B cell (primary cell): ENCODE results near the gene MRPL23. TPM values are rescaled to one million over a fixed set of nuclear protein-coding genes. Genes with fewer than 3 reads are reported as not detected.

Experiments used
- ATAC-seq: fragments of 200-7000 bp; cut with Tn5 transposase; one replicate; pipeline ENCODE4 v1.10.0; 2021; ENCODE audit warnings: low read depth, mild to moderate bottlenecking, moderate number of reproducible peaks, moderate library complexity
- CTCF ChIA-PET: fragments of 350-600 bp; sonication (Branson Sonifier 250); formaldehyde crosslinking; loops from one replicate; lab custom pipeline; 2021; ENCODE audit warnings: antibody characterized with exemption, inconsistent platforms; lab: Charles Lee
- POLR2A ChIA-PET: fragments of 350-600 bp; sonication (Branson Sonifier 250); formaldehyde crosslinking; loops from one replicate; lab custom pipeline; 2021; ENCODE audit warnings: antibody characterized with exemption; lab: Charles Lee
- DNase-seq: peaks from one replicate; pipeline ENCODE4 v3.0.0; 2013
- H2AFZ ChIP-seq: 2 replicates; pipeline ENCODE4 v1.6.1; 2012; ENCODE audit warnings: mild to moderate bottlenecking, low read depth, low read length; ENCODE audit not compliant: insufficient read depth, poor library complexity, severe bottlenecking
- H3K27ac ChIP-seq, 2 donors: 1 replicate in 1 of 2; 2 replicates in 1 of 2; pipeline ENCODE4 v1.5.1; 2012 to 2013; ENCODE audit warnings: low read length in 2 of 2, mild to moderate bottlenecking in 2 of 2, moderate library complexity in 1 of 2
- H3K27me3 ChIP-seq, 4 experiments: fragments of 200-600 bp in 1 of 4; sonication (generic) in 1 of 4; replicated peaks in 1 of 4; 1 replicate in 2 of 4; 2 replicates in 2 of 4; pipeline versions ENCODE4 v1.6.1 to v1.7.0; 2013 to 2016; ENCODE audit warnings: low read length in 3 of 4, mild to moderate bottlenecking in 2 of 4, mixed read lengths in 1 of 4, moderate library complexity in 1 of 4; ENCODE audit not compliant: insufficient read depth in 4 of 4, control insufficient read depth in 3 of 4; ENCODE audit errors: control extremely low read depth in 1 of 4
- H3K36me3 ChIP-seq, 2 experiments: replicated peaks in 1 of 2; 1 replicate in 1 of 2; 2 replicates in 1 of 2; pipeline versions ENCODE4 v1.6.1 to v1.7.1; 2013; ENCODE audit warnings: low read length in 1 of 2; ENCODE audit not compliant: insufficient read depth in 2 of 2, control insufficient read depth in 1 of 2; ENCODE audit errors: control extremely low read depth in 1 of 2, extremely low read depth in 1 of 2
- H3K4me1 ChIP-seq, 2 donors: fragments of 200-600 bp in 1 of 2; sonication (generic) in 1 of 2; 1 replicate in 1 of 2; 2 replicates in 1 of 2; pipeline versions ENCODE4 v1.5.1 to v1.6.1; 2013 to 2017; ENCODE audit warnings: low read length in 2 of 2; ENCODE audit not compliant: control insufficient read depth in 2 of 2, insufficient read depth in 2 of 2
- H3K4me2 ChIP-seq: replicated peaks from 2 replicates; pipeline ENCODE3; 2012; ENCODE audit warnings: mild to moderate bottlenecking, low read depth, low read length; ENCODE audit not compliant: poor library complexity, severe bottlenecking
- H3K4me3 ChIP-seq, 5 experiments: fragments of 200-600 bp in 1 of 5; sonication (generic) in 1 of 5; 1 replicate in 3 of 5; 2 replicates in 2 of 5; pipeline versions ENCODE4 v1.5.1 to v1.7.0; 2011 to 2016; ENCODE audit warnings: low read length in 4 of 5, mild to moderate bottlenecking in 4 of 5, low read depth in 2 of 5, control low read depth in 1 of 5, moderate library complexity in 1 of 5; ENCODE audit not compliant: insufficient read depth in 1 of 5; ENCODE audit errors: control extremely low read depth in 1 of 5, extremely low read depth in 1 of 5
- H3K79me2 ChIP-seq: fragments of 200-600 bp; sonication (generic); one replicate; pipeline ENCODE4 v1.6.0; 2016; ENCODE audit warnings: low read length; ENCODE audit not compliant: control insufficient read depth, insufficient read depth
- H3K9ac ChIP-seq: fragments of 200-600 bp; sonication (generic); 2 replicates; pipeline ENCODE4 v1.6.1; 2017; ENCODE audit warnings: mild to moderate bottlenecking, low read length, moderate library complexity
- H3K9me3 ChIP-seq, 3 donors: one replicate each; pipeline versions ENCODE4 v1.6.1 to v1.7.1; 2013; ENCODE audit warnings: low read length in 2 of 3; ENCODE audit not compliant: control insufficient read depth in 2 of 3, insufficient read depth in 1 of 3; ENCODE audit errors: control extremely low read depth in 1 of 3
- H4K20me1 ChIP-seq: 2 replicates; pipeline ENCODE4 v1.6.0; 2012; ENCODE audit warnings: mild to moderate bottlenecking, low read length; ENCODE audit not compliant: insufficient read depth, control insufficient read depth, poor library complexity, severe bottlenecking
- H3K27ac Mint-ChIP-seq: one replicate; pipeline ENCODE4 v1.8.0; 2021; ENCODE audit warnings: mixed read lengths
- H3K27me3 Mint-ChIP-seq: one replicate; pipeline ENCODE4 v1.8.0; 2021; ENCODE audit warnings: mixed read lengths
- H3K4me1 Mint-ChIP-seq: one replicate; pipeline ENCODE4 v1.8.0; 2021; ENCODE audit warnings: mixed read lengths
- H3K4me3 Mint-ChIP-seq: one replicate; pipeline ENCODE4 v1.8.0; 2021; ENCODE audit warnings: mixed read lengths
- H3K9me3 Mint-ChIP-seq: one replicate; pipeline ENCODE4 v1.8.0; 2022; ENCODE audit warnings: mixed read lengths; ENCODE audit not compliant: insufficient read depth
- EZH2 ChIP-seq: IDR thresholded peaks from 2 replicates; pipeline ENCODE4 v1.6.1; 2012; ENCODE audit warnings: borderline replicate concordance, low read depth, mild to moderate bottlenecking, moderate library complexity, low read length; ENCODE audit not compliant: insufficient read depth, poor library complexity, severe bottlenecking
- WGBS: methylation state at CpG from one replicate; pipeline ENCODE4 v1.1.5; 2013; ENCODE audit warnings: missing lambda C conversion rate; ENCODE audit not compliant: insufficient coverage; 5-methylcytosine and 5-hydroxymethylcytosine counted together
- intact Hi-C: fragments of 100-400 bp; cut with micrococcal nuclease; formaldehyde crosslinking; loops from one replicate; pipeline ENCODE4 v1.10.0; 2022
- polyA plus RNA-seq: library from polyadenylated mRNA; depleted of rRNA; stranded (reverse); fragments of >200 nt; gene quantifications from 2 replicates; pipeline ENCODE4 v1.2.3, GENCODE V29; 2012
- total RNA-seq, 2 donors: library from RNA; stranded (reverse); fragments of 120-200 nt in 1 of 2; gene quantifications; 1 replicate in 1 of 2; 2 replicates in 1 of 2; pipeline versions ENCODE4 v1.2.3 to v1.2.4, GENCODE V29; 2013 to 2022
- TF ChIP-seq, protein P1 (sequence below): fragments of 200-600 bp; IDR thresholded peaks from one replicate; pipeline ENCODE4 v1.8.0; 2022; ENCODE audit warnings: antibody characterized with exemption, mild to moderate bottlenecking

MRPL23 gene
- total and polyA plus RNA-seq, 2 donors (not counting 1 experiment from before 2014, with no cell fraction given), result 47.8 to 63.2 TPM

- no peaks in the 10 kb centered on the region for H3K4me1 Mint-ChIP-seq
- peaks cover 0 to 5% of the 10 kb centered on the region in 2 donors for H3K4me1 ChIP-seq
- no peaks in the 10 kb centered on the region for H4K20me1 ChIP-seq
- no peaks in the 10 kb centered on the region for H3K9me3 ChIP-seq
- WGBS, result 80% methylated on average over 17 of the region's 17 CpGs
- no peaks in the 10 kb centered on the region for H3K9me3 Mint-ChIP-seq
- ChIA-PET CTCF (no interaction called here), POLR2A (no interaction called here)
- H3K9ac ChIP-seq, result no peak overlapping the region
- H3K36me3 ChIP-seq, result no peaks in the 10 kb centered on the region
- no peak for TF ChIP-seq EZH2
- TF ChIP-seq, protein P1, sequence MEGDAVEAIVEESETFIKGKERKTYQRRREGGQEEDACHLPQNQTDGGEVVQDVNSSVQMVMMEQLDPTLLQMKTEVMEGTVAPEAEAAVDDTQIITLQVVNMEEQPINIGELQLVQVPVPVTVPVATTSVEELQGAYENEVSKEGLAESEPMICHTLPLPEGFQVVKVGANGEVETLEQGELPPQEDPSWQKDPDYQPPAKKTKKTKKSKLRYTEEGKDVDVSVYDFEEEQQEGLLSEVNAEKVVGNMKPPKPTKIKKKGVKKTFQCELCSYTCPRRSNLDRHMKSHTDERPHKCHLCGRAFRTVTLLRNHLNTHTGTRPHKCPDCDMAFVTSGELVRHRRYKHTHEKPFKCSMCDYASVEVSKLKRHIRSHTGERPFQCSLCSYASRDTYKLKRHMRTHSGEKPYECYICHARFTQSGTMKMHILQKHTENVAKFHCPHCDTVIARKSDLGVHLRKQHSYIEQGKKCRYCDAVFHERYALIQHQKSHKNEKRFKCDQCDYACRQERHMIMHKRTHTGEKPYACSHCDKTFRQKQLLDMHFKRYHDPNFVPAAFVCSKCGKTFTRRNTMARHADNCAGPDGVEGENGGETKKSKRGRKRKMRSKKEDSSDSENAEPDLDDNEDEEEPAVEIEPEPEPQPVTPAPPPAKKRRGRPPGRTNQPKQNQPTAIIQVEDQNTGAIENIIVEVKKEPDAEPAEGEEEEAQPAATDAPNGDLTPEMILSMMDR, result no peak
- intact Hi-C loops, result no loop called here
- no peak overlapping the region for H3K4me3 Mint-ChIP-seq
- ATAC-seq, result no peak
- no peak overlapping the region for H3K27ac ChIP-seq
- peaks cover 22% of the 10 kb centered on the region for H3K27me3 Mint-ChIP-seq
- H2AFZ ChIP-seq, result no peak overlapping the region
- H3K4me3 ChIP-seq, result no peak overlapping the region
- DNase-seq, result no peak
- H3K4me2 ChIP-seq, result no peak overlapping the region
- H3K79me2 ChIP-seq, result no peaks in the 10 kb centered on the region
- peaks cover 0 to 31% (median 8%) of the 10 kb centered on the region in 4 experiments for H3K27me3 ChIP-seq
- no peak overlapping the region for H3K27ac Mint-ChIP-seq
Measured at GRCh38 chr11:1924181-1924580, 23.0 kb upstream of the MRPL23 start.

- H3K9me3 Mint-ChIP-seq, result no peaks in the 10 kb centered on the region
- intact Hi-C loops, result no loop called here
- H3K4me1 ChIP-seq, result peaks cover 0 to 5% of the 10 kb centered on the region in 2 donors
- H3K4me3 ChIP-seq, result no peak overlapping the region
- TF ChIP-seq, protein P1, result no peak
- no peak for TF ChIP-seq EZH2
- no peak overlapping the region for H3K4me2 ChIP-seq
- no peaks in the 10 kb centered on the region for H4K20me1 ChIP-seq
- H3K79me2 ChIP-seq, result no peaks in the 10 kb centered on the region
- DNase-seq, result no peak
- H3K9ac ChIP-seq, result no peak overlapping the region
- no peak for ATAC-seq
- no peak overlapping the region for H3K27ac Mint-ChIP-seq
- no peak overlapping the region for H3K27ac ChIP-seq
- H3K27me3 ChIP-seq, result peaks cover 0 to 31% (median 8%) of the 10 kb centered on the region in 4 experiments
- no peak overlapping the region for H2AFZ ChIP-seq
- peaks cover 20% of the 10 kb centered on the region for H3K27me3 Mint-ChIP-seq
- no peaks in the 10 kb centered on the region for H3K4me1 Mint-ChIP-seq
- ChIA-PET CTCF (no interaction called here), POLR2A (no interaction called here)
- WGBS, result 93% methylated on average over 16 of the region's 21 CpGs
- no peaks in the 10 kb centered on the region for H3K9me3 ChIP-seq
- H3K36me3 ChIP-seq, result no peaks in the 10 kb centered on the region
- no peak overlapping the region for H3K4me3 Mint-ChIP-seq
Measured at GRCh38 chr11:1924646-1925372, 22.3 kb upstream of the MRPL23 start.
